BJ (cell line): ENCODE results near the gene STK39. TPM values are rescaled to one million over a fixed set of nuclear protein-coding genes. Genes with fewer than 3 reads are reported as not detected.

Experiments used
- CTCF ChIA-PET: fragments of 350-600 bp; formaldehyde crosslinking; extraction: SDS; loops from one replicate; lab custom pipeline; 2021; ENCODE audit warnings: antibody characterized with exemption, inconsistent platforms; lab: Yijun Ruan, JAX
- POLR2A ChIA-PET: fragments of 300-600 bp; sonication (Branson Sonifier 250); formaldehyde crosslinking; extraction: SDS; loops from one replicate; lab custom pipeline; 2021; ENCODE audit warnings: antibody characterized with exemption; lab: Charles Lee
- DNase-seq: peaks from one replicate; pipeline ENCODE4 v3.0.0-alpha.2; 2011; ENCODE audit warnings: low read depth
- H3K27me3 ChIP-seq: 2 replicates; pipeline ENCODE4 v1.6.0; 2011; ENCODE audit warnings: low read length; ENCODE audit not compliant: control insufficient read depth, insufficient read depth
- H3K36me3 ChIP-seq: 2 replicates; pipeline ENCODE4 v1.5.1; 2011; ENCODE audit warnings: low read length; ENCODE audit not compliant: control insufficient read depth, insufficient read depth
- H3K4me3 ChIP-seq: 2 replicates; pipeline ENCODE4 v1.5.1; 2011; ENCODE audit warnings: low read depth, mild to moderate bottlenecking, control low read depth, low read length
- CTCF ChIP-seq: IDR thresholded peaks from 2 replicates; pipeline ENCODE4 v1.5.1; 2011; ENCODE audit warnings: low read depth, mild to moderate bottlenecking, control low read depth, inconsistent platforms, low read length, moderate library complexity; ENCODE audit not compliant: insufficient read depth
- polyA plus RNA-seq: library from polyadenylated mRNA; depleted of rRNA; stranded (reverse); fragments of >200 nt; gene quantifications from 2 replicates; pipeline ENCODE4 v1.2.3, GENCODE V29; 2011

The STK39 gene
- polyA plus RNA-seq, 1 experiment: 7.6 TPM

- H3K36me3 ChIP-seq: no peaks in the 10 kb centered on the region
- no peak for DNase-seq
- TF ChIP-seq CTCF: no peak
- ChIA-PET CTCF (interaction anchor here (2.2 kb wide), 1 partner anchor 132 kb away, joined by 10 read pairs; no protein-coding TSS in a partner anchor), POLR2A (no interaction called here)
- no peaks in the 10 kb centered on the region for H3K27me3 ChIP-seq
- no peak overlapping the region for H3K4me3 ChIP-seq
These were observed 259.8 kb downstream of the STK39 start for GRCh38 chr2:167987558-167987957.

- no peak for DNase-seq
- TF ChIP-seq CTCF: no peak
- POLR2A ChIA-PET: no interaction called here
- CTCF ChIA-PET: interaction anchor here (2.2 kb wide), 1 partner anchor 132 kb away, joined by 10 read pairs; no protein-coding TSS in a partner anchor
- Histone ChIP-seq H3K36me3 (no peaks in the 10 kb centered on the region), H3K27me3 (no peaks in the 10 kb centered on the region), H3K4me3 (no peak overlapping the region)
These were observed 260.4 kb downstream of the STK39 start for GRCh38 chr2:167987026-167987425.

- H3K27me3 ChIP-seq: no peaks in the 10 kb centered on the region
- no peaks in the 10 kb centered on the region for H3K36me3 ChIP-seq
- no peak for DNase-seq
- TF ChIP-seq CTCF: no peak
- ChIA-PET CTCF (interaction anchor here (2.2 kb wide), 1 partner anchor 133 kb away, joined by 10 read pairs; no protein-coding TSS in a partner anchor), POLR2A (no interaction called here)
- H3K4me3 ChIP-seq: no peak overlapping the region
These were observed 261.2 kb downstream of the STK39 start for GRCh38 chr2:167986223-167986622.

GRCh38 chr2:167981945-167982344 is 265.4 kb downstream of the STK39 start:
- Histone ChIP-seq H3K27me3 (no peaks in the 10 kb centered on the region), H3K36me3 (no peaks in the 10 kb centered on the region), H3K4me3 (no peak overlapping the region)
- POLR2A ChIA-PET: no interaction called here
- CTCF ChIA-PET: no interaction called here
- DNase-seq: no peak
- TF ChIP-seq CTCF: no peak

DNA sequence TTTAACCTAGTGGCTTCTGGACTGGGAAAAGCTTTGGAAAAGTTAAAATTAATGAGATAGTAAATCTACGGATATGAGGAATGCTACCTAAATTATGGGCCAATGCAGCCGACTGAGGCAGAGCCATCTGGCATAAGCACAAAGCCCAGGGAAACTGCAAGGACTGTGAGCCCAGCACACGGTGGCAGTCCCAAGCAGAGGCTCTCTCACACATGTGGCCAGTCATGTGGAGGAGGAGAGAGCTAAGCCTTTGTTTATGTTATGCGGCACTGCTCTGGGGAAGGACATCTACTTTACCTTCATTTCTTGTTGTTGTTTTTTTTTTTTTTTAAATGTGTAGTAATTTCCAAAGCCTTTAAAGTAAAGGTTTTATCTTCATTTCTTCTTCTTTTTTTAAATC is 267.0 kb downstream of the STK39 start:
- no peak for TF ChIP-seq CTCF
- no peak for DNase-seq
- CTCF ChIA-PET: interaction anchor here (1.1 to 1.6 kb wide), 2 partner anchors 138 to 139 kb away, joined by 3 read pairs; no protein-coding TSS in a partner anchor
- no peaks in the 10 kb centered on the region for H3K27me3 ChIP-seq
- POLR2A ChIA-PET: no interaction called here
- H3K36me3 ChIP-seq: peaks cover 2% of the 10 kb centered on the region; the same call in 1 of the 2 replicates
- H3K4me3 ChIP-seq: no peak overlapping the region
